HCT116 (cell line): ENCODE data around the gene DNAJC5G. TPM values are rescaled to one million over a fixed set of nuclear protein-coding genes. Genes with fewer than 3 reads are reported as not detected.

Source experiments
- ATAC-seq: fragments of 200-7000 bp; cut with Tn5 transposase; 2 replicates; pipeline ENCODE4 v1.9.1; 2020; ENCODE audit warnings: mild to moderate bottlenecking, moderate library complexity
- BruUV-seq: library from RNA; stranded (reverse); fragments of 400-500 nt; replicated peaks from 2 replicates; lab custom pipeline; 2021; lab: Mats Ljungman, UMichigan
- CTCF ChIA-PET: fragments of 300-600 bp; sonication (Branson Sonifier 250); formaldehyde crosslinking; loops from one replicate; lab custom pipeline; 2021; ENCODE audit warnings: antibody characterized with exemption; lab: Charles Lee
- POLR2A ChIA-PET: fragments of 300-600, 350-600 bp; sonication (Branson Sonifier 250); formaldehyde crosslinking; loops from one replicate; lab custom pipeline; 2021; ENCODE audit warnings: antibody characterized with exemption; lab: Charles Lee
- RAD21 ChIA-PET, 2 experiments: fragments of 300-600 bp; sonication (Branson Sonifier 250); formaldehyde crosslinking; loops; one replicate each; lab custom pipeline; 2023; ENCODE audit warnings: low total read pairs in 2 of 2; ENCODE audit not compliant: uncharacterized antibody in 2 of 2, unreplicated experiment in 2 of 2, low non-redundant PET in 1 of 2; lab: Charles Lee
- DNase-seq: peaks from one replicate; pipeline ENCODE4 v3.0.0-alpha.2; 2010; ENCODE audit warnings: low read depth, low spot score
- H2AFZ ChIP-seq: fragments of 200-600 bp; shearing (Covaris generic), sonication (generic); 2 replicates; pipeline ENCODE4 v1.6.1; 2017; ENCODE audit warnings: low read depth, mixed run types, mixed read lengths, antibody characterized with exemption, low read length; ENCODE audit not compliant: poor library complexity, severe bottlenecking
- H3K27ac ChIP-seq: 2 replicates; pipeline ENCODE4 v1.5.1; 2012; ENCODE audit warnings: low read depth, low read length
- H3K27me3 ChIP-seq: fragments of 200-600 bp; sonication (generic); 2 replicates; pipeline ENCODE4 v1.6.1; 2016; ENCODE audit warnings: mixed run types, low read length, mixed read lengths; ENCODE audit not compliant: insufficient read depth
- H3K36me3 ChIP-seq, 2 experiments: fragments of 200-500 bp in 1 of 2; fragments of 200-600 bp in 1 of 2; sonication (Bioruptor generic) in 1 of 2; sonication (generic) in 1 of 2; 2 replicates each; pipeline versions ENCODE4 v1.5.1 to v1.6.1; 2014 to 2016; ENCODE audit warnings: low read length in 2 of 2, inconsistent platforms in 1 of 2, mixed read lengths in 1 of 2, mixed run types in 1 of 2; ENCODE audit not compliant: insufficient read depth in 2 of 2, control insufficient read depth in 1 of 2
- H3K4me1 ChIP-seq, 2 experiments: fragments of 200-600 bp in 1 of 2; sonication (generic) in 1 of 2; 2 replicates each; pipeline versions ENCODE4 v1.5.1 to v1.6.1; 2012 to 2017; ENCODE audit warnings: low read length in 2 of 2, inconsistent platforms in 1 of 2, mild to moderate bottlenecking in 1 of 2, mixed read lengths in 1 of 2, mixed run types in 1 of 2, moderate library complexity in 1 of 2; ENCODE audit not compliant: insufficient read depth in 2 of 2, control insufficient read depth in 1 of 2
- H3K4me2 ChIP-seq: fragments of 200-600 bp; sonication (generic); 2 replicates; pipeline ENCODE4 v1.6.1; 2017; ENCODE audit warnings: mixed run types, low read length, mixed read lengths
- H3K4me3 ChIP-seq, 2 experiments: fragments of 200-600 bp in 1 of 2; sonication (generic) in 1 of 2; replicated peaks in 1 of 2; 2 replicates each; pipeline ENCODE4 v1.5.1; 2011 to 2016; ENCODE audit warnings: low read length in 2 of 2, control low read depth in 1 of 2, low read depth in 1 of 2, mild to moderate bottlenecking in 1 of 2, mixed read lengths in 1 of 2, mixed run types in 1 of 2
- H3K79me2 ChIP-seq: fragments of 200-600 bp; sonication (generic); 2 replicates; pipeline ENCODE4 v1.6.1; 2017; ENCODE audit warnings: mild to moderate bottlenecking, mixed run types, low read length, moderate library complexity, mixed read lengths; ENCODE audit not compliant: insufficient read depth
- H3K9ac ChIP-seq: fragments of 200-600 bp; sonication (generic); 2 replicates; pipeline ENCODE4 v1.6.1; 2016; ENCODE audit warnings: low read length, mixed read lengths
- H3K9me2 ChIP-seq: fragments of 200-600 bp; sonication (generic), shearing (Covaris generic); 2 replicates; pipeline ENCODE4 v1.6.1; 2017; ENCODE audit warnings: mixed run types, mild to moderate bottlenecking, moderate library complexity; ENCODE audit not compliant: insufficient read depth
- H3K9me3 ChIP-seq, 2 experiments: fragments of 200-500 bp in 1 of 2; fragments of 200-600 bp in 1 of 2; sonication (Bioruptor generic) in 1 of 2; sonication (generic) in 1 of 2; 2 replicates each; pipeline ENCODE4 v1.6.1; 2014 to 2017; ENCODE audit warnings: low read length in 2 of 2, mixed read lengths in 2 of 2, inconsistent platforms in 1 of 2, low read depth in 1 of 2, mild to moderate bottlenecking in 1 of 2, mixed run types in 1 of 2, moderate library complexity in 1 of 2; ENCODE audit not compliant: control insufficient read depth in 1 of 2, insufficient read depth in 1 of 2
- H4K20me1 ChIP-seq: fragments of 200-600 bp; sonication (generic), shearing (Covaris generic); 2 replicates; pipeline ENCODE4 v1.6.1; 2017; ENCODE audit warnings: mixed run types, mild to moderate bottlenecking, moderate library complexity; ENCODE audit not compliant: insufficient read depth
- CBX3 ChIP-seq: IDR thresholded peaks from 2 replicates; pipeline ENCODE4 v1.6.1; 2012; ENCODE audit warnings: low read depth
- ELF1 ChIP-seq: IDR thresholded peaks from 2 replicates; pipeline ENCODE4 v1.6.1; 2012; ENCODE audit warnings: low read depth, borderline replicate concordance
- EZH2 ChIP-seq: fragments of 200-600 bp; sonication (generic); IDR thresholded peaks from 2 replicates; pipeline ENCODE4 v1.6.1; 2017; ENCODE audit warnings: antibody characterized with exemption, mixed run types
- EZH2phosphoT487 ChIP-seq: fragments of 200-600 bp; IDR thresholded peaks from 2 replicates; pipeline ENCODE4 v1.6.1; 2018; ENCODE audit warnings: antibody characterized with exemption, borderline replicate concordance
- FOSL1 ChIP-seq: IDR thresholded peaks from 2 replicates; pipeline ENCODE4 v1.6.1; 2012; ENCODE audit warnings: low read depth
- JUND ChIP-seq: IDR thresholded peaks from 2 replicates; pipeline ENCODE4 v1.6.1; 2012
- RAD21 ChIP-seq: IDR thresholded peaks from 2 replicates; pipeline ENCODE4 v1.6.1; 2012; ENCODE audit warnings: low read depth, mild to moderate bottlenecking
- SIN3A ChIP-seq: IDR thresholded peaks from 2 replicates; pipeline ENCODE4 v1.6.1; 2012; ENCODE audit warnings: low read depth
- SP1 ChIP-seq: IDR thresholded peaks from 2 replicates; pipeline ENCODE4 v1.6.1; 2012; ENCODE audit warnings: low read depth
- TCF7L2 ChIP-seq: IDR thresholded peaks from 2 replicates; pipeline ENCODE4 v1.7.0; 2011; ENCODE audit warnings: borderline replicate concordance, inconsistent platforms; ENCODE audit not compliant: insufficient read depth, insufficient read length; ENCODE audit errors: extremely low read depth
- YY1 ChIP-seq: IDR thresholded peaks from 2 replicates; pipeline ENCODE4 v1.6.1; 2011; ENCODE audit warnings: low read length, low read depth, moderate library complexity, mild to moderate bottlenecking; ENCODE audit not compliant: insufficient replicate concordance; ENCODE audit errors: extremely low read depth
- ZFX ChIP-seq: fragments of 450-650 bp; IDR thresholded peaks from 2 replicates; pipeline ENCODE4 v1.6.1; 2017
- ZNF274 ChIP-seq: fragments of 200-500 bp; sonication (Bioruptor generic); IDR thresholded peaks from 2 replicates; pipeline ENCODE4 v1.6.1; 2014; ENCODE audit warnings: mild to moderate bottlenecking, low read depth, low read length, inconsistent platforms
- intact Hi-C: fragments of 100-400 bp; cut with micrococcal nuclease; formaldehyde crosslinking; loops from 2 replicates; pipeline ENCODE4 v1.10.0; 2022
- total RNA-seq: library from RNA; stranded (reverse); gene quantifications from one replicate; pipeline ENCODE4 v1.2.1, GENCODE V29; 2021; ENCODE audit not compliant: unreplicated experiment
- TF ChIP-seq, protein P1 (sequence below): IDR thresholded peaks from 2 replicates; pipeline ENCODE4 v1.6.1; 2012
- TF ChIP-seq, protein P2 (sequence below), 3 experiments: fragments of 200-600 bp in 1 of 3; sonication (generic) in 1 of 3; IDR thresholded peaks in 2 of 3; conservative IDR thresholded peaks in 1 of 3; 2 replicates each; pipeline ENCODE4 v1.5.1; 2012 to 2017; ENCODE audit warnings: low read depth in 2 of 3, low read length in 2 of 3, antibody characterized with exemption in 1 of 3, borderline replicate concordance in 1 of 3, control low read depth in 1 of 3, mild to moderate bottlenecking in 1 of 3, mixed read lengths in 1 of 3, mixed run types in 1 of 3, moderate library complexity in 1 of 3; ENCODE audit not compliant: insufficient read depth in 1 of 3
- TF ChIP-seq, protein P3 (sequence below): IDR thresholded peaks from 2 replicates; pipeline ENCODE4 v1.6.1; 2011; ENCODE audit warnings: mild to moderate bottlenecking, low read length, moderate library complexity; ENCODE audit not compliant: insufficient replicate concordance; ENCODE audit errors: extremely low read depth
- TF ChIP-seq, protein P4 (sequence below): IDR thresholded peaks from 2 replicates; pipeline ENCODE4 v1.6.1; 2012; ENCODE audit warnings: low read depth

Gene DNAJC5G
- total RNA-seq, 1 experiment from 2014 or later = 2.5 TPM

- Histone ChIP-seq H3K4me3 (peak overlapping the region; percentile 73 to 84), H3K27ac (no peak overlapping the region; the same call in 1 of the 2 replicates), H4K20me1 (no peaks in the 10 kb centered on the region), H3K9me2 (no peaks in the 10 kb centered on the region), H3K4me2 (peak overlapping the region; percentile 99), H3K79me2 (peaks cover 13% of the 10 kb centered on the region; the same call in 1 of the 2 replicates), H2AFZ (peak overlapping the region; percentile 77), H3K9me3 (no peaks in the 10 kb centered on the region), H3K9ac (peak overlapping the region; percentile 79), H3K36me3 (no peaks in the 10 kb centered on the region), H3K27me3 (peaks cover 13% of the 10 kb centered on the region; the same call in 1 of the 2 replicates), H3K4me1 (peaks cover 19 to 37% of the 10 kb centered on the region in 2 experiments)
- BruUV-seq = TSS peak; percentile 38
- DNase-seq = no peak
- CTCF ChIA-PET = interaction anchor here (1.0 to 4.0 kb wide), 5 partner anchors 17 to 39 kb away, joined by 3 to 22 read pairs (median 6); no protein-coding TSS in a partner anchor
- RAD21 ChIA-PET = interaction anchor here in 1 of 2 experiments (1.0 kb wide), 1 partner anchor 39 kb away, joined by 4 read pairs; no protein-coding TSS in a partner anchor
- ATAC-seq = no peak
- no peak for TF ChIP-seq TCF7L2
- no peak for TF ChIP-seq SIN3A
- no peak for TF ChIP-seq SP1
- TF ChIP-seq ZNF274 = no peak
- TF ChIP-seq CBX3 = no peak
- TF ChIP-seq EZH2phosphoT487 = no peak
- TF ChIP-seq, protein P1, sequence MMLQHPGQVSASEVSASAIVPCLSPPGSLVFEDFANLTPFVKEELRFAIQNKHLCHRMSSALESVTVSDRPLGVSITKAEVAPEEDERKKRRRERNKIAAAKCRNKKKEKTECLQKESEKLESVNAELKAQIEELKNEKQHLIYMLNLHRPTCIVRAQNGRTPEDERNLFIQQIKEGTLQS = no peak
- no peak for TF ChIP-seq YY1
- no peak for TF ChIP-seq JUND
- no peak for TF ChIP-seq FOSL1
- TF ChIP-seq ELF1 = no peak
- no peak for TF ChIP-seq EZH2
- TF ChIP-seq, protein P2, sequence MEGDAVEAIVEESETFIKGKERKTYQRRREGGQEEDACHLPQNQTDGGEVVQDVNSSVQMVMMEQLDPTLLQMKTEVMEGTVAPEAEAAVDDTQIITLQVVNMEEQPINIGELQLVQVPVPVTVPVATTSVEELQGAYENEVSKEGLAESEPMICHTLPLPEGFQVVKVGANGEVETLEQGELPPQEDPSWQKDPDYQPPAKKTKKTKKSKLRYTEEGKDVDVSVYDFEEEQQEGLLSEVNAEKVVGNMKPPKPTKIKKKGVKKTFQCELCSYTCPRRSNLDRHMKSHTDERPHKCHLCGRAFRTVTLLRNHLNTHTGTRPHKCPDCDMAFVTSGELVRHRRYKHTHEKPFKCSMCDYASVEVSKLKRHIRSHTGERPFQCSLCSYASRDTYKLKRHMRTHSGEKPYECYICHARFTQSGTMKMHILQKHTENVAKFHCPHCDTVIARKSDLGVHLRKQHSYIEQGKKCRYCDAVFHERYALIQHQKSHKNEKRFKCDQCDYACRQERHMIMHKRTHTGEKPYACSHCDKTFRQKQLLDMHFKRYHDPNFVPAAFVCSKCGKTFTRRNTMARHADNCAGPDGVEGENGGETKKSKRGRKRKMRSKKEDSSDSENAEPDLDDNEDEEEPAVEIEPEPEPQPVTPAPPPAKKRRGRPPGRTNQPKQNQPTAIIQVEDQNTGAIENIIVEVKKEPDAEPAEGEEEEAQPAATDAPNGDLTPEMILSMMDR (IDR thresholded peaks at IDR 0.05 in 2 of 3, conservative IDR thresholded peaks at IDR 0.05 in 1 of 3; ENCODE audit: borderline replicate concordance in 1 of 3, insufficient read depth in 1 of 3, low read depth in 2 of 3, low read length in 2 of 3) = no peak
- TF ChIP-seq RAD21 = no peak
- TF ChIP-seq, protein P3, sequence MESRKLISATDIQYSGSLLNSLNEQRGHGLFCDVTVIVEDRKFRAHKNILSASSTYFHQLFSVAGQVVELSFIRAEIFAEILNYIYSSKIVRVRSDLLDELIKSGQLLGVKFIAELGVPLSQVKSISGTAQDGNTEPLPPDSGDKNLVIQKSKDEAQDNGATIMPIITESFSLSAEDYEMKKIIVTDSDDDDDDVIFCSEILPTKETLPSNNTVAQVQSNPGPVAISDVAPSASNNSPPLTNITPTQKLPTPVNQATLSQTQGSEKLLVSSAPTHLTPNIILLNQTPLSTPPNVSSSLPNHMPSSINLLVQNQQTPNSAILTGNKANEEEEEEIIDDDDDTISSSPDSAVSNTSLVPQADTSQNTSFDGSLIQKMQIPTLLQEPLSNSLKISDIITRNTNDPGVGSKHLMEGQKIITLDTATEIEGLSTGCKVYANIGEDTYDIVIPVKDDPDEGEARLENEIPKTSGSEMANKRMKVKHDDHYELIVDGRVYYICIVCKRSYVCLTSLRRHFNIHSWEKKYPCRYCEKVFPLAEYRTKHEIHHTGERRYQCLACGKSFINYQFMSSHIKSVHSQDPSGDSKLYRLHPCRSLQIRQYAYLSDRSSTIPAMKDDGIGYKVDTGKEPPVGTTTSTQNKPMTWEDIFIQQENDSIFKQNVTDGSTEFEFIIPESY = no peak
- TF ChIP-seq ZFX = no peak
- TF ChIP-seq, protein P4, sequence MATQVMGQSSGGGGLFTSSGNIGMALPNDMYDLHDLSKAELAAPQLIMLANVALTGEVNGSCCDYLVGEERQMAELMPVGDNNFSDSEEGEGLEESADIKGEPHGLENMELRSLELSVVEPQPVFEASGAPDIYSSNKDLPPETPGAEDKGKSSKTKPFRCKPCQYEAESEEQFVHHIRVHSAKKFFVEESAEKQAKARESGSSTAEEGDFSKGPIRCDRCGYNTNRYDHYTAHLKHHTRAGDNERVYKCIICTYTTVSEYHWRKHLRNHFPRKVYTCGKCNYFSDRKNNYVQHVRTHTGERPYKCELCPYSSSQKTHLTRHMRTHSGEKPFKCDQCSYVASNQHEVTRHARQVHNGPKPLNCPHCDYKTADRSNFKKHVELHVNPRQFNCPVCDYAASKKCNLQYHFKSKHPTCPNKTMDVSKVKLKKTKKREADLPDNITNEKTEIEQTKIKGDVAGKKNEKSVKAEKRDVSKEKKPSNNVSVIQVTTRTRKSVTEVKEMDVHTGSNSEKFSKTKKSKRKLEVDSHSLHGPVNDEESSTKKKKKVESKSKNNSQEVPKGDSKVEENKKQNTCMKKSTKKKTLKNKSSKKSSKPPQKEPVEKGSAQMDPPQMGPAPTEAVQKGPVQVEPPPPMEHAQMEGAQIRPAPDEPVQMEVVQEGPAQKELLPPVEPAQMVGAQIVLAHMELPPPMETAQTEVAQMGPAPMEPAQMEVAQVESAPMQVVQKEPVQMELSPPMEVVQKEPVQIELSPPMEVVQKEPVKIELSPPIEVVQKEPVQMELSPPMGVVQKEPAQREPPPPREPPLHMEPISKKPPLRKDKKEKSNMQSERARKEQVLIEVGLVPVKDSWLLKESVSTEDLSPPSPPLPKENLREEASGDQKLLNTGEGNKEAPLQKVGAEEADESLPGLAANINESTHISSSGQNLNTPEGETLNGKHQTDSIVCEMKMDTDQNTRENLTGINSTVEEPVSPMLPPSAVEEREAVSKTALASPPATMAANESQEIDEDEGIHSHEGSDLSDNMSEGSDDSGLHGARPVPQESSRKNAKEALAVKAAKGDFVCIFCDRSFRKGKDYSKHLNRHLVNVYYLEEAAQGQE = no peak
- intact Hi-C loops = loop anchor here (5.0 kb wide), 1 partner anchor 59 kb away; the partner anchor contains the start of gene MPV17
- POLR2A ChIA-PET = interaction anchor here (1.1 to 1.8 kb wide), 4 partner anchors 9 to 29 kb away, joined by 3 to 6 read pairs (median 4); no protein-coding TSS in a partner anchor
Observed at GRCh38 chr2:27263287-27264252, 11.7 kb upstream of the DNAJC5G start.
